PC-3 (cell line): ENCODE results near the gene GTF2A2.

ENCODE experiments used
- EZH2 ChIP-seq: fragments of 300-600 bp; sonication (generic); IDR thresholded peaks from one replicate; pipeline ENCODE4 v1.6.1; 2017; ENCODE audit warnings: antibody characterized with exemption, mild to moderate bottlenecking, low read length; ENCODE audit not compliant: unreplicated experiment
- TF ChIP-seq, protein P1 (sequence below): fragments of 300-600 bp; sonication (generic); conservative IDR thresholded peaks from 2 replicates; pipeline ENCODE4 v1.5.1; 2017; ENCODE audit warnings: antibody characterized with exemption, low read depth, mild to moderate bottlenecking, low read length

DNA sequence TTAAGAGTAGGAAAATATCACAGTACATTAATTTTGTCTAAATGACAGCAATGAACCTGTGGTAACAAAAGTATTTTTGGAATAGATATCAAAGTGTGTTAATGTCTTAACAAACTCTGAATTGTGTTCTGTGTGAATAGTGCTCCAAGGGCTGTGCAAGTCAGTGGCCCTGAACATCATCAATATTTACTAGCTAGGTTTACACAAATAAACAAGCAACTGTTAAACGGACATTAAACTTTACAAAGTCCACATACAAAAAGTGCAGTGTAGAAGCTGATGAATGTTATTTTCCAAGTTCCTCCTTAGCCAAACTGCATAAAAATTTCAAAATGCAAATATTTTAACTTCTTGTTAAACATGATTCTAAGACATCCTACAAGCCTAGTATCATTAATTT is 2.1 kb upstream of the GTF2A2 start:
- TF ChIP-seq, protein P1, sequence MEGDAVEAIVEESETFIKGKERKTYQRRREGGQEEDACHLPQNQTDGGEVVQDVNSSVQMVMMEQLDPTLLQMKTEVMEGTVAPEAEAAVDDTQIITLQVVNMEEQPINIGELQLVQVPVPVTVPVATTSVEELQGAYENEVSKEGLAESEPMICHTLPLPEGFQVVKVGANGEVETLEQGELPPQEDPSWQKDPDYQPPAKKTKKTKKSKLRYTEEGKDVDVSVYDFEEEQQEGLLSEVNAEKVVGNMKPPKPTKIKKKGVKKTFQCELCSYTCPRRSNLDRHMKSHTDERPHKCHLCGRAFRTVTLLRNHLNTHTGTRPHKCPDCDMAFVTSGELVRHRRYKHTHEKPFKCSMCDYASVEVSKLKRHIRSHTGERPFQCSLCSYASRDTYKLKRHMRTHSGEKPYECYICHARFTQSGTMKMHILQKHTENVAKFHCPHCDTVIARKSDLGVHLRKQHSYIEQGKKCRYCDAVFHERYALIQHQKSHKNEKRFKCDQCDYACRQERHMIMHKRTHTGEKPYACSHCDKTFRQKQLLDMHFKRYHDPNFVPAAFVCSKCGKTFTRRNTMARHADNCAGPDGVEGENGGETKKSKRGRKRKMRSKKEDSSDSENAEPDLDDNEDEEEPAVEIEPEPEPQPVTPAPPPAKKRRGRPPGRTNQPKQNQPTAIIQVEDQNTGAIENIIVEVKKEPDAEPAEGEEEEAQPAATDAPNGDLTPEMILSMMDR = no peak
- TF ChIP-seq EZH2 = no peak
